ENCODE measurements around the gene IGSF9. TPM values are rescaled to one million over a fixed set of nuclear protein-coding genes. Genes with fewer than 3 reads are reported as not detected.

Gene IGSF9
- total RNA-seq, 1 donor from 2014 or later: 17.0 TPM

DNA sequence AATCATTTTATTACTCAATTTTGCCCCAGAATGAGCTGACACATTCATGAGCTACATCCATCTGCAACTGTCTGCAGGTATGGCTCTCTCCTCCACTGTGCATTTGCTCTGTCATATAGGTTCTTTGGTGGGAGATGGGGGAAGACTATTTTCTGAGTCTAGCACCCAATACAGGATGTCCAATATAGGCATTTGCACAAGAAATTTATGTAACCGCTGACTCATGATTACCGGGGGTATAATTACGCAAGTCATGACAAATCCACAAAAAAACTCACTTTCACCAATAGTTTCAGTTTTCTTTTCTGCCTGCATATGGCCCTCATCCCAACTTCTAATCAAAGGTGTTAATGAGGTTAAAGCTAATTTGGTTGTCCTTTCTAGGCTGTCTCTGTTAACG lies 65.4 kb downstream of the IGSF9 start:
- DNase-seq (ENCODE audit: low spot score) (no peak), ATAC-seq (peak; percentile 19)

DNA sequence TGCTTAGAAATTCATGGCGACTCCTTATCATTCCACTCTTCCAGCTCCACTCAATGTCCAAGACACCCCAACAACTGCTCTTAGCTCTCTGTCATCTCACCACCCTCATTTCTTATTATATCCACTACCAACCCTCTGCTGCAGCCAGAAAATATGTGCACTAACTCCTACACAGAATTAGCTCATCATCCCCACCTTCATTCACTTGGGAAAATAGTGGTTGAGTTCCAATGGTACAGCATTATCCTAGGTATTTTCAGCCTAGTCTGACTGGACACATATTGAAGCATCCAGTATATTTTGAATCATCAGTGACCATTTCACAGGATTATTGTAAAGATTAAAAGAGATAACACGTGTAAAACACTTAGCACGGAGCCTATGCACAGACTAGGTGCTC lies 66.3 kb downstream of the IGSF9 start:
- ATAC-seq (no peak), DNase-seq (ENCODE audit: low spot score) (no peak)

DNA sequence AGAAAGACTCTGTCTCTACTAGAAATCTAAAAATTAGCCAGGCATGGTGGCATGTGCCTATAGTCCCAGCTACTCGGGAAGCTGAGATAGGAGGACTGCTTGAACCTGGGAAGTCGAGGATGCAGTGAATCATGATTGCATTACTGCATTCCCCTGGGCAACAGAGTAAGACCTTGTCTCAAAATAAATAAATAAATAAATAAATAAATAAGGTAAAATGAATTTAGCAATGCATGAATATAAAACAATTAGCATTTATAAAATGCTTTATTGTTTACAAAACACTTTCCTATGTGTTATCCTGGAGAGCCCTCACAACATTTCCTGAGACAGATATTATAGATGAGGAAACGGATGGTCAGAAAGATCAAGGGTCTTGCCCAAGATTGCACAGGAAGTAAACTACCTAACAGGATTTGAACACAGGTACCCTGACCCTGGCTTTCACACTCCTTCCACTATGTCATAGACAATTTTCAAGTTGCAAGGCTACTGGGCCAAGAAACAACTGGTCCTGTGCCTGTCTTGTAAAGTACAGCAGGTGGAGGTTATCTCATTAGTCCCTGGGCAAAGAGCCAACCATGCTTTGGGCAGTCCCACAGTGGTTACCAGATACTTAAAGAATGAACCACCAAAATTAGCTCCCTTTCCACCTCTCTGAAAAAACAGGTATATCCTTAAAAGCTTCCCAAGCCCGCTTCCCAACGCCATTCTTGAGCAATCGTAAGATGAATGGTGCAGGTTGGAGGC lies 67.5 kb downstream of the IGSF9 start:
- DNase-seq (ENCODE audit: low spot score) (no peak), ATAC-seq (no peak)

Other genes starting within 250 kb of the IGSF9 start
- 3,370 TPM for gene CRP, start 231.0 kb downstream of the IGSF9 start, total RNA-seq
- gene DUSP23, start 164.7 kb downstream of the IGSF9 start, total RNA-seq: 35.5 TPM
- gene FCRL6, start 143.3 kb downstream of the IGSF9 start, total RNA-seq: 0.23 TPM
- gene SLAMF8, start 118.7 kb downstream of the IGSF9 start, total RNA-seq: 0.53 TPM
- not detected for gene VSIG8, start 83.0 kb downstream of the IGSF9 start, total RNA-seq
- not detected for gene CFAP45, start 45.4 kb downstream of the IGSF9 start, total RNA-seq
- gene TAGLN2, start 20.1 kb downstream of the IGSF9 start, total RNA-seq: 68.3 TPM
- gene SLAMF9, start 8.6 kb upstream of the IGSF9 start, total RNA-seq: 0.83 TPM
- 3.4 TPM for gene PIGM, start 86.4 kb upstream of the IGSF9 start, total RNA-seq
- 0.28 TPM for gene KCNJ10, start 124.5 kb upstream of the IGSF9 start, total RNA-seq
- gene KCNJ9, start 135.9 kb upstream of the IGSF9 start, total RNA-seq: not detected
- gene IGSF8, start 153.0 kb upstream of the IGSF9 start, total RNA-seq: 54.5 TPM
- gene ATP1A2, start 170.1 kb upstream of the IGSF9 start, total RNA-seq: 0.45 TPM
- gene ATP1A4, start 206.0 kb upstream of the IGSF9 start, total RNA-seq: not detected
- not detected for gene CASQ1, start 245.0 kb upstream of the IGSF9 start, total RNA-seq